ENCODE measurements around the gene TRPM2. TPM values are rescaled to one million over a fixed set of nuclear protein-coding genes. Genes with fewer than 3 reads are reported as not detected.

The TRPM2 gene
- total and polyA plus RNA-seq, 2 of the 8 experiments (the other 6 are each of a cell fraction or from before 2014, with no cell fraction given): 0.27 to 0.28 TPM

- H2BK12ac ChIP-seq (ENCODE audit: low read depth, low read length): 0 out of 2 replicates have a peak overlapping the region, but pooled peaks have one; percentile 50
- H3K4ac ChIP-seq (replicated peaks; ENCODE audit: insufficient read length, low read depth, low read length): no peak overlapping the region
- ChIA-PET POLR2A (ENCODE audit: partially characterized antibody) (interaction anchor here (0.6 kb wide), 1 partner anchor 10 kb away, joined by 3 read pairs; the partner anchor contains the start of gene CFAP410), CTCF (ENCODE audit: partially characterized antibody) (no interaction called here)
- no peak overlapping the region for H3K4me2 ChIP-seq (ENCODE audit: insufficient read depth in 1 of 2, low read depth in 2 of 2, low read length in 2 of 2)
- H2BK20ac ChIP-seq (ENCODE audit: low read length): no peak overlapping the region
- H3K9ac ChIP-seq (replicated peaks in 1 of 4; ENCODE audit: extremely low read depth in 1 of 4, low read depth in 3 of 4, low read length in 3 of 4): no peak overlapping the region
- H2BK120ac ChIP-seq (replicated peaks; ENCODE audit: low read depth, low read length): no peak overlapping the region
- H3K9me3 ChIP-seq (ENCODE audit: insufficient read depth in 2 of 2, low read depth in 1 of 2, low read length in 1 of 2): no peaks in the 10 kb centered on the region
- no peak overlapping the region for H3K56ac ChIP-seq (replicated peaks; ENCODE audit: insufficient read length, low read depth, low read length)
- H3K4me3 ChIP-seq (ENCODE audit: extremely low read depth in 1 of 4, insufficient read depth in 2 of 4, low read depth in 3 of 4, low read length in 4 of 4): no peak overlapping the region
- WGBS, 2 experiments (ENCODE audit: extremely low coverage in 1 of 2, insufficient coverage in 1 of 2, insufficient read length in 1 of 2, insufficient replicate concordance in 2 of 2, low coverage in 1 of 2, low lambda C conversion rate in 2 of 2, missing lambda C conversion rate in 1 of 2): 94% methylated on average over 19 of the region's 19 CpGs; no CpG with 5 or more reads in 1 of the 2 experiments
- no peaks in the 10 kb centered on the region for H3K79me1 ChIP-seq (ENCODE audit: low read depth, low read length)
- H2AFZ ChIP-seq (ENCODE audit: low read length): no peak overlapping the region
- peaks cover 0 to 2% of the 10 kb centered on the region in 2 experiments for H4K20me1 ChIP-seq (replicated peaks in 1 of 2; ENCODE audit: control insufficient read depth in 1 of 2, insufficient read depth in 2 of 2, low read length in 2 of 2)
- no peak overlapping the region for H3K18ac ChIP-seq (ENCODE audit: extremely low read depth, low read length)
- 0 out of 2 replicates have a peak overlapping the region, but pooled peaks have one; percentile 28 for H2AK5ac ChIP-seq (ENCODE audit: low read depth, low read length)
- H4K5ac ChIP-seq (ENCODE audit: insufficient read length, low read depth, low read length): no peak overlapping the region
- H3K79me2 ChIP-seq (ENCODE audit: control insufficient read depth in 1 of 2, insufficient read depth in 2 of 2, low read length in 2 of 2): no peaks in the 10 kb centered on the region
- H2BK5ac ChIP-seq (ENCODE audit: low read depth, low read length): no peak overlapping the region
- peaks cover 0 to 5% (median under 1%) of the 10 kb centered on the region in 4 experiments; a peak in 3 of 7 replicates for H3K4me1 ChIP-seq (replicated peaks in 1 of 4; ENCODE audit: control insufficient read depth in 3 of 4, insufficient read depth in 4 of 4, low read length in 3 of 4)
- H3K27me3 ChIP-seq (replicated peaks in 1 of 4; ENCODE audit: control insufficient read depth in 3 of 4, extremely low read depth in 1 of 4, insufficient read depth in 3 of 4, low read length in 3 of 4): peaks cover 17 to 40% (median 28%) of the 10 kb centered on the region in 4 experiments; a peak in 6 of 7 replicates
- no peak overlapping the region for H2BK15ac ChIP-seq (ENCODE audit: low read length)
- DNase-seq (ENCODE audit: low read depth in 1 of 2, low spot score in 2 of 2) (no peak), FAIRE-seq (no peak)
- H4K91ac ChIP-seq (replicated peaks; ENCODE audit: insufficient read length, low read length): no peak overlapping the region
- no peaks in the 10 kb centered on the region for H3K36me3 ChIP-seq (ENCODE audit: control insufficient read depth in 2 of 4, insufficient read depth in 4 of 4, low read length in 3 of 4)
- H3K14ac ChIP-seq (ENCODE audit: insufficient read length): no peak overlapping the region
- H3K23me2 ChIP-seq (ENCODE audit: low read depth, low read length): no peaks in the 10 kb centered on the region; the same call in 1 of the 2 replicates
- H4K8ac ChIP-seq (ENCODE audit: extremely low read depth, insufficient read depth, low read length): no peak overlapping the region
- H3K23ac ChIP-seq (ENCODE audit: insufficient read length): no peak overlapping the region
- H3K27ac ChIP-seq (ENCODE audit: low read depth, low read length): no peak overlapping the region
- no peak for TF ChIP-seq HDAC6 (IDR thresholded peaks at IDR 0.05; ENCODE audit: low read depth, low read length)
- no peak for TF ChIP-seq SP1 (IDR thresholded peaks at IDR 0.05; ENCODE audit: low read depth, low read length)
- no peak for TF ChIP-seq TAF1 (IDR thresholded peaks at IDR 0.05; ENCODE audit: low read depth, low read length)
- no peak for TF ChIP-seq CTBP2 (IDR thresholded peaks at IDR 0.05; ENCODE audit: borderline replicate concordance, insufficient read depth, insufficient read length, low read length)
- TF ChIP-seq KDM5A (IDR thresholded peaks at IDR 0.05; ENCODE audit: low read length): no peak
- TF ChIP-seq EGR1 (IDR thresholded peaks at IDR 0.05; ENCODE audit: borderline replicate concordance, low read depth, low read length): no peak
- TF ChIP-seq TBP (IDR thresholded peaks at IDR 0.05; ENCODE audit: low read depth, low read length): no peak
- no peak for TF ChIP-seq HDAC2 (IDR thresholded peaks at IDR 0.05; ENCODE audit: borderline replicate concordance in 1 of 2, low read depth in 2 of 2, low read length in 2 of 2)
- TF ChIP-seq ZNF274 (IDR thresholded peaks at IDR 0.05; ENCODE audit: borderline replicate concordance, extremely low read depth, low read length): no peak
- TF ChIP-seq BRCA1 (IDR thresholded peaks at IDR 0.05; ENCODE audit: low read depth, low read length): no peak
- no peak for TF ChIP-seq FOSL1 (IDR thresholded peaks at IDR 0.05; ENCODE audit: insufficient read depth, low read depth, low read length)
- no peak for TF ChIP-seq ATF3 (IDR thresholded peaks at IDR 0.05; ENCODE audit: insufficient read depth, low read depth, low read length)
- no peak for TF ChIP-seq MAX (IDR thresholded peaks at IDR 0.05)
Observed at GRCh38 chr21:44348861-44349260, 4.6 kb upstream of the TRPM2 start.

All from H1 (cell line).